ENCODE results near the gene ZNRF3.
A peak's percentile ranks its signal among the peaks of the same experiment; 100 is the strongest.

ZNRF3 gene

DNA sequence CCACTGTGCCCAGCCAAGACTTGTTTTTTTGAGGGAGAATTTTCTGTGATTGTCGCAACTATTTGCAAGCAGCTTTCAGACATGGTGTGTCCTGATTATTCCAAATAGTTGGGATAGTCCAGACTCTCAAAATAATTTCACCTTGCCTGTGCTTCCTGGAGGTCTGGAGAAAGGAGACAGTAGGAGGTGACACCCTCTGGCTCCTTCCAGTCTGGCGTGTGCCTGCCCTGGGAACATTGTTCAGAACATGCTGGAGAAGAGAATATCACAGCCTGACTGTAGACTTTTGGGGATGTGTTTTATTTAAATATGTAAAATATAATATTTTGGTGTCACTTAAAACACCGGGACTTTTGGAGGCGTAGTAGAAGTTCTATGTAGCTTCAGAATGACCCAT is 14.9 kb downstream of the ZNRF3 start:
- Histone ChIP-seq H2BK5ac (ENCODE audit: low read depth, low read length, poor library complexity, severe bottlenecking) (no peak overlapping the region), H2AFZ (ENCODE audit: low read depth, low read length) (no peak overlapping the region), H3K79me1 (replicated peaks; ENCODE audit: low read length, poor library complexity, severe bottlenecking) (peaks cover 36% of the 10 kb centered on the region), H3K4me1 (ENCODE audit: control insufficient read depth, insufficient read depth, low read depth, low read length) (peaks cover 20% of the 10 kb centered on the region), H3K4me2 (ENCODE audit: low read length, poor library complexity, severe bottlenecking) (no peak overlapping the region), H4K8ac (ENCODE audit: low read length) (no peak overlapping the region), H3K27ac (ENCODE audit: low read length, poor library complexity, severe bottlenecking) (no peak overlapping the region), H2BK12ac (ENCODE audit: low read length in 2 of 2) (no peak overlapping the region), H3K9me3 (ENCODE audit: control insufficient read depth, low read length) (no peaks in the 10 kb centered on the region), H2BK120ac (ENCODE audit: low read depth, low read length) (no peak overlapping the region), H3K23ac (ENCODE audit: low read length in 2 of 2) (no peak overlapping the region), H2AK5ac (ENCODE audit: low read length, severe bottlenecking) (no peak overlapping the region), H3K36me3 (ENCODE audit: control insufficient read depth in 1 of 2, insufficient read depth in 2 of 2, low read depth in 1 of 2, low read length in 2 of 2) (no peaks in the 10 kb centered on the region), H3K9ac (ENCODE audit: low read length) (no peak overlapping the region), H3K4ac (ENCODE audit: low read depth in 1 of 2, low read length in 2 of 2) (no peak overlapping the region), H2BK15ac (ENCODE audit: low read depth, poor library complexity, severe bottlenecking) (no peak overlapping the region), H3K18ac (ENCODE audit: low read depth in 1 of 2, low read length in 2 of 2) (no peak overlapping the region), H3K27me3 (ENCODE audit: control insufficient read depth in 1 of 2, insufficient read depth in 1 of 2, low read length in 2 of 2) (no peaks in the 10 kb centered on the region), H3K4me3 (ENCODE audit: insufficient read depth in 1 of 2, low read depth in 1 of 2, low read length in 2 of 2) (no peak overlapping the region), H4K91ac (ENCODE audit: low read length) (no peak overlapping the region), H3K14ac (ENCODE audit: low read length in 2 of 2) (no peak overlapping the region)
- no peak for DNase-seq
- WGBS: 100% methylated on average over 2 of the region's 4 CpGs

DNA sequence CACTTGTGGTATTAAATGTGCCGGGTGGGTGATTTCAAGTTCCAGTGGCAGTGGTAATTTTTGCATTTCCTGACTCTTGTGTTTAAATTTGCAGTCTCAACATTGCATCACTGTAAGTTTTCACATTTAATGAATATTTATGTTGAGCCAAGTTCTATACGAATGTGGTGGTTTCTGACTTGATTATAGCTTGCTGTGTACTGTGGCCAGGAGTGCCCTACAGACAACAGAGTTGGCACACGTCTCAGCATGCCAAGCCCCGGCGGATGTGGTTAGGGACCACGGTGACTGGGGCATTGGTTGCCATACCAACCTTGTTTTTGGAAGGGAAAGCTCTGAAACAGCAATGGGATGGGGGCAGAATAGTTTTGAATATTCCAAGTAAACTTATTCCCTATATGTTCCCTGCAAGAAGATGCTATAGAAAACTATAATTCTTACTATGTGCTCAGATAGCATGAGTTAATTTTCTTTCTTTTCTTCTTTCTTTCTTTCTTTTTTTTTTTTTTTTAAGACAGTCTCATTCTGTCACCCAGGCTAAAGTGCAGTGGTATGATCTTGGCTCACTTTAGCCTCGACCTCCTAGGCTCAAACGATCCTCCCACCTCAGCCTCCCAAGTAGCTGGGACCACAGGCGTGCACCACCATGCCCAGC is 16.0 kb downstream of the ZNRF3 start:
- 91% methylated on average over 6 of the region's 9 CpGs for WGBS
- peak overlapping the region; percentile 41 for H2AK5ac ChIP-seq (ENCODE audit: low read length, severe bottlenecking)

DNA sequence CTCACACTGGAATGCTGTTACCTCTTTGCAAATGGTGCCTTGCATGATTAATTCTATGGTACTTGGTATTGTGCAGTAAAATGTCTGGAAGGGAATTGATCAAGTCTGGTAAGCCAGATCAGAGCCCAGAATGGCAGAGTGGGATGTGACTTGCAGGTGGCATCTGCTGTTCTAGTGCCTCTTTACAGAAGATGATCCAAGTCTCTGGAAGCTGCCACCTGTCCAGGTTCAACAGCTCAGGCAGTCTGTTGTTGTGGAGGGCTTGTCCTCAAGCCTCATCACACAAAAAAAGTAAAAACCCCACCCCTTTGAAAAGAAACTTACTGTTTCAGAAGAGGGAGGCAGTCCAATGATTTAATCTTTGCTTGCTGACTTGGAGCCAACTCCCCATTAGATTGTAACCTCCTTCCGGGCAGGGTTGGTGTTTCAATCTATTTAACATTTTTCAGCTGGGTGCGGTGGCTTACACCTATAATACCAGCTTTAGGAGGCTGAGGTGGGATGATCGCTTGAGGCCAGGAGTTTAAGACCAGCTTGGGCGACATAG is 17.1 kb downstream of the ZNRF3 start:
- DNase-seq: no peak
- Histone ChIP-seq H2BK5ac (ENCODE audit: low read depth, low read length, poor library complexity, severe bottlenecking) (no peak overlapping the region), H4K8ac (ENCODE audit: low read length) (no peak overlapping the region), H3K4ac (ENCODE audit: low read depth in 1 of 2, low read length in 2 of 2) (no peak overlapping the region), H3K4me2 (ENCODE audit: low read length, poor library complexity, severe bottlenecking) (no peak overlapping the region), H3K4me1 (ENCODE audit: control insufficient read depth, insufficient read depth, low read depth, low read length) (peaks cover 26% of the 10 kb centered on the region), H3K18ac (ENCODE audit: low read depth in 1 of 2, low read length in 2 of 2) (no peak overlapping the region), H3K9me3 (ENCODE audit: control insufficient read depth, low read length) (no peaks in the 10 kb centered on the region), H4K91ac (ENCODE audit: low read length) (no peak overlapping the region), H2AFZ (ENCODE audit: low read depth, low read length) (no peak overlapping the region), H3K79me1 (replicated peaks; ENCODE audit: low read length, poor library complexity, severe bottlenecking) (peaks cover 34% of the 10 kb centered on the region), H3K23ac (ENCODE audit: low read length in 2 of 2) (no peak overlapping the region), H3K4me3 (ENCODE audit: insufficient read depth in 1 of 2, low read depth in 1 of 2, low read length in 2 of 2) (no peak overlapping the region), H3K27me3 (ENCODE audit: control insufficient read depth in 1 of 2, insufficient read depth in 1 of 2, low read length in 2 of 2) (no peaks in the 10 kb centered on the region), H2AK5ac (ENCODE audit: low read length, severe bottlenecking) (peak overlapping the region; percentile 31), H2BK15ac (ENCODE audit: low read depth, poor library complexity, severe bottlenecking) (no peak overlapping the region), H3K27ac (ENCODE audit: low read length, poor library complexity, severe bottlenecking) (no peak overlapping the region), H3K9ac (ENCODE audit: low read length) (no peak overlapping the region), H2BK12ac (ENCODE audit: low read length in 2 of 2) (no peak overlapping the region), H2BK120ac (ENCODE audit: low read depth, low read length) (no peak overlapping the region), H3K14ac (ENCODE audit: low read length in 2 of 2) (no peak overlapping the region), H3K36me3 (ENCODE audit: control insufficient read depth in 1 of 2, insufficient read depth in 2 of 2, low read depth in 1 of 2, low read length in 2 of 2) (no peaks in the 10 kb centered on the region)
- 95% methylated on average over 4 of the region's 4 CpGs for WGBS

More for the DNA sequence above, 16.0 kb downstream of the ZNRF3 start:
- no peak overlapping the region for H2BK12ac ChIP-seq (ENCODE audit: low read length in 2 of 2)
- no peak overlapping the region for H3K27ac ChIP-seq (ENCODE audit: low read length, poor library complexity, severe bottlenecking)
- H2BK120ac ChIP-seq (ENCODE audit: low read depth, low read length): no peak overlapping the region
- no peak overlapping the region for H2BK5ac ChIP-seq (ENCODE audit: low read depth, low read length, poor library complexity, severe bottlenecking)
- DNase-seq: no peak
- H3K18ac ChIP-seq (ENCODE audit: low read depth in 1 of 2, low read length in 2 of 2): no peak overlapping the region
- no peak overlapping the region for H4K8ac ChIP-seq (ENCODE audit: low read length)
- no peak overlapping the region for H3K4me3 ChIP-seq (ENCODE audit: insufficient read depth in 1 of 2, low read depth in 1 of 2, low read length in 2 of 2)
- H3K4me1 ChIP-seq (ENCODE audit: control insufficient read depth, insufficient read depth, low read depth, low read length): peaks cover 24% of the 10 kb centered on the region
- H3K79me1 ChIP-seq (replicated peaks; ENCODE audit: low read length, poor library complexity, severe bottlenecking): peaks cover 36% of the 10 kb centered on the region
- H2BK15ac ChIP-seq (ENCODE audit: low read depth, poor library complexity, severe bottlenecking): no peak overlapping the region
- H2AFZ ChIP-seq (ENCODE audit: low read depth, low read length): no peak overlapping the region
- H4K91ac ChIP-seq (ENCODE audit: low read length): no peak overlapping the region
- no peaks in the 10 kb centered on the region for H3K27me3 ChIP-seq (ENCODE audit: control insufficient read depth in 1 of 2, insufficient read depth in 1 of 2, low read length in 2 of 2)
- no peak overlapping the region for H3K4me2 ChIP-seq (ENCODE audit: low read length, poor library complexity, severe bottlenecking)
- no peaks in the 10 kb centered on the region for H3K9me3 ChIP-seq (ENCODE audit: control insufficient read depth, low read length)
- no peaks in the 10 kb centered on the region for H3K36me3 ChIP-seq (ENCODE audit: control insufficient read depth in 1 of 2, insufficient read depth in 2 of 2, low read depth in 1 of 2, low read length in 2 of 2)
- no peak overlapping the region for H3K14ac ChIP-seq (ENCODE audit: low read length in 2 of 2)
- H3K9ac ChIP-seq (ENCODE audit: low read length): no peak overlapping the region
- H3K23ac ChIP-seq (ENCODE audit: low read length in 2 of 2): no peak overlapping the region
- no peak overlapping the region for H3K4ac ChIP-seq (ENCODE audit: low read depth in 1 of 2, low read length in 2 of 2)

DNA sequence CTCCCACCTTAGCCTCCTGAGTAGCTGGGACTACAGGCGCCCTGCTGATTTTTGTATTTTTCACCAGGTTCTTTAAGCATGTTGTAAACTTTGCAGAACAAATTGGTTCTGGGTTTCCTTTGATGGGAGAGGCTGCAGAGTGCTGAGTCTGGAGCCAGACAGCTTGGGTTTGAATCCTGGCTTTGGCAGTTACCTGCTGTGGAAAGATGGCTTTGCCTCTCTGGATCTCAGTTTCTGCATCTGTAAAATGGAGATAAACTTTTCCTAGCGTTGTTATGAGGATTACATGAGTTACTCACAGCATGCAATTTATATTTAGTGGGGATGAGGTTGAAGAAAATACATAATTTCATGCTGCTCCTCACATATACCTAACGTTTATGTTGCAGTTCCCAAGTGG is 19.1 kb downstream of the ZNRF3 start:
- Histone ChIP-seq H3K4ac (ENCODE audit: low read depth in 1 of 2, low read length in 2 of 2) (no peak overlapping the region), H3K36me3 (ENCODE audit: control insufficient read depth in 1 of 2, insufficient read depth in 2 of 2, low read depth in 1 of 2, low read length in 2 of 2) (no peaks in the 10 kb centered on the region), H3K14ac (ENCODE audit: low read length in 2 of 2) (no peak overlapping the region), H4K8ac (ENCODE audit: low read length) (no peak overlapping the region), H3K27me3 (ENCODE audit: control insufficient read depth in 1 of 2, insufficient read depth in 1 of 2, low read length in 2 of 2) (no peaks in the 10 kb centered on the region), H3K4me3 (ENCODE audit: insufficient read depth in 1 of 2, low read depth in 1 of 2, low read length in 2 of 2) (no peak overlapping the region), H3K23ac (ENCODE audit: low read length in 2 of 2) (no peak overlapping the region), H3K79me1 (replicated peaks; ENCODE audit: low read length, poor library complexity, severe bottlenecking) (peaks cover 34% of the 10 kb centered on the region), H2BK15ac (ENCODE audit: low read depth, poor library complexity, severe bottlenecking) (no peak overlapping the region), H3K27ac (ENCODE audit: low read length, poor library complexity, severe bottlenecking) (no peak overlapping the region), H2BK120ac (ENCODE audit: low read depth, low read length) (no peak overlapping the region), H3K9ac (ENCODE audit: low read length) (no peak overlapping the region), H2BK12ac (ENCODE audit: low read length in 2 of 2) (no peak overlapping the region), H2AK5ac (ENCODE audit: low read length, severe bottlenecking) (peak overlapping the region; percentile 46), H3K9me3 (ENCODE audit: control insufficient read depth, low read length) (no peaks in the 10 kb centered on the region), H3K18ac (ENCODE audit: low read depth in 1 of 2, low read length in 2 of 2) (no peak overlapping the region), H3K4me1 (ENCODE audit: control insufficient read depth, insufficient read depth, low read depth, low read length) (peaks cover 28% of the 10 kb centered on the region), H3K4me2 (ENCODE audit: low read length, poor library complexity, severe bottlenecking) (no peak overlapping the region), H2BK5ac (ENCODE audit: low read depth, low read length, poor library complexity, severe bottlenecking) (no peak overlapping the region), H4K91ac (ENCODE audit: low read length) (no peak overlapping the region), H2AFZ (ENCODE audit: low read depth, low read length) (peak overlapping the region; percentile 20)
- no peak for DNase-seq
- WGBS: 95% methylated on average over 1 of the region's 3 CpGs
